ENCODE data around the gene FHAD1.

DNA sequence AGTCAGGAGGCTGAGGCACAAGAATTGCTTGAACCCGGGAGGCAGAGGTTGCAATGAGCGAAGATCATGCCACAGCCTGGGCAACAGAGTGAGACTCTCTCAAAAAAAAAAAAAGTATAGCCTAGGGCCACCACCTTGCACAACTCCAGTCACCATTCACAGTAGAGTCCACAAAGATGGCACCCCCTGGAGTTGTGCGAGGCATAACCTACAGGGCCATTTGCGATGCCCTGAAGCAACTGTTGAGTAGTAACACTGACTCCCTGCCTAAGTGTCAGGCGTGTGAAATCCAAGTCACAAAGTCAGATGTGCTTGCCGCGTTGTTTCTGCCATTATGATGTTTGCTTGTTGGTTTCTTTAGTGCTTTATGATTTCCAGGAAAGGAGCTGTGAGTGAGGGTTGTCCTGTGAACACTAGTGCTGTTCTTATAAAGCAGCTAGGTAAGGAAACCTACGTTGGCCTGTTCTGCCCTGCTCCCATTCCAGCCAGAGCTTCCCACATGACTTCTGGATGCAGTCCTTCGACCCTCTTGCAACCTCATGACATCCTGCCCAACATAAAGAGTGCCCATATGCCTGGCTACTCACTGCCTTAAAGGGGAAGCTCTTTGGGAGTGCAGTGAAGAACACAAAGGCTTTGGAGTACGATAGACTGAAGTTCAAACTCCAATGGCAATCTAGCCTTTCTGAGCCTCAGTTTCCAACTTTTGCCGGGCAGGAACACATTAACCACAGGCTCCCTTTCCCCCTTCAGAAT lies 29.8 kb downstream of the FHAD1 start:
- TF ChIP-seq, protein P1, sequence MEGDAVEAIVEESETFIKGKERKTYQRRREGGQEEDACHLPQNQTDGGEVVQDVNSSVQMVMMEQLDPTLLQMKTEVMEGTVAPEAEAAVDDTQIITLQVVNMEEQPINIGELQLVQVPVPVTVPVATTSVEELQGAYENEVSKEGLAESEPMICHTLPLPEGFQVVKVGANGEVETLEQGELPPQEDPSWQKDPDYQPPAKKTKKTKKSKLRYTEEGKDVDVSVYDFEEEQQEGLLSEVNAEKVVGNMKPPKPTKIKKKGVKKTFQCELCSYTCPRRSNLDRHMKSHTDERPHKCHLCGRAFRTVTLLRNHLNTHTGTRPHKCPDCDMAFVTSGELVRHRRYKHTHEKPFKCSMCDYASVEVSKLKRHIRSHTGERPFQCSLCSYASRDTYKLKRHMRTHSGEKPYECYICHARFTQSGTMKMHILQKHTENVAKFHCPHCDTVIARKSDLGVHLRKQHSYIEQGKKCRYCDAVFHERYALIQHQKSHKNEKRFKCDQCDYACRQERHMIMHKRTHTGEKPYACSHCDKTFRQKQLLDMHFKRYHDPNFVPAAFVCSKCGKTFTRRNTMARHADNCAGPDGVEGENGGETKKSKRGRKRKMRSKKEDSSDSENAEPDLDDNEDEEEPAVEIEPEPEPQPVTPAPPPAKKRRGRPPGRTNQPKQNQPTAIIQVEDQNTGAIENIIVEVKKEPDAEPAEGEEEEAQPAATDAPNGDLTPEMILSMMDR (IDR thresholded peaks at IDR 0.05; ENCODE audit: low read depth, low read length): no peak
- TF ChIP-seq MYC (IDR thresholded peaks at IDR 0.05; ENCODE audit: low read depth, low read length): no peak
- TF ChIP-seq, protein P2, sequence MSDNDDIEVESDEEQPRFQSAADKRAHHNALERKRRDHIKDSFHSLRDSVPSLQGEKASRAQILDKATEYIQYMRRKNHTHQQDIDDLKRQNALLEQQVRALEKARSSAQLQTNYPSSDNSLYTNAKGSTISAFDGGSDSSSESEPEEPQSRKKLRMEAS (IDR thresholded peaks at IDR 0.05; ENCODE audit: low read depth, low read length): no peak
